ENCODE data around the gene RYR2.

RYR2 gene

GRCh38 chr1:237695878-237696277 is 653.9 kb downstream of the RYR2 start:
- DNase-seq = no peak

- DNase-seq = no peak
These were observed 658.2 kb downstream of the RYR2 start for GRCh38 chr1:237700181-237700580.

- no peak for DNase-seq
These were observed 659.5 kb downstream of the RYR2 start for GRCh38 chr1:237701534-237701933.

GRCh38 chr1:237702161-237702560 is 660.2 kb downstream of the RYR2 start:
- DNase-seq = no peak

GRCh38 chr1:237705462-237705861 is 663.5 kb downstream of the RYR2 start:
- no peak for DNase-seq

GRCh38 chr1:237709355-237709754 is 667.4 kb downstream of the RYR2 start:
- no peak for DNase-seq

GRCh38 chr1:237711281-237711680 is 669.3 kb downstream of the RYR2 start:
- DNase-seq = no peak

- no peak for DNase-seq
These were observed 670.1 kb downstream of the RYR2 start for GRCh38 chr1:237712082-237712481.

- no peak for DNase-seq
These were observed 670.7 kb downstream of the RYR2 start for GRCh38 chr1:237712586-237713157.

GRCh38 chr1:237713916-237714315 is 671.9 kb downstream of the RYR2 start:
- DNase-seq = no peak

- no peak for DNase-seq
These were observed 675.1 kb downstream of the RYR2 start for GRCh38 chr1:237717106-237717505.

GRCh38 chr1:237730826-237731350 is 688.9 kb downstream of the RYR2 start:
- no peak for DNase-seq

GRCh38 chr1:237732657-237733056 is 690.7 kb downstream of the RYR2 start:
- DNase-seq = no peak

- DNase-seq = no peak
These were observed 694.5 kb downstream of the RYR2 start for GRCh38 chr1:237736372-237737029.

GRCh38 chr1:237737448-237737847 is 695.5 kb downstream of the RYR2 start:
- DNase-seq = no peak

GRCh38 chr1:237737938-237738610 is 696.1 kb downstream of the RYR2 start:
- no peak for DNase-seq

- no peak for DNase-seq
These were observed 698.9 kb downstream of the RYR2 start for GRCh38 chr1:237740846-237741245.

GRCh38 chr1:237745545-237745944 is 703.6 kb downstream of the RYR2 start:
- DNase-seq = no peak

- DNase-seq = no peak
These were observed 706.4 kb downstream of the RYR2 start for GRCh38 chr1:237748171-237748960.

GRCh38 chr1:237749122-237749521 is 707.1 kb downstream of the RYR2 start:
- DNase-seq = no peak

- DNase-seq = no peak
These were observed 709.1 kb downstream of the RYR2 start for GRCh38 chr1:237751090-237751489.

- no peak for DNase-seq
These were observed 712.6 kb downstream of the RYR2 start for GRCh38 chr1:237754627-237755026.

GRCh38 chr1:237756304-237756967 is 714.5 kb downstream of the RYR2 start:
- DNase-seq = no peak
